Activated CD8-positive, alpha-beta memory T cell treated with anti-CD3 and anti-CD28 coated beads for 1 hour (primary cell): ENCODE results near the gene TAS1R1.

Experiments
- DNase-seq, 2 donors: peaks; one replicate each; pipeline ENCODE4 v3.0.0-alpha.2; 2020; ENCODE audit warnings: low read depth in 1 of 2; ENCODE audit errors: extremely low read depth in 1 of 2

Gene TAS1R1

DNA sequence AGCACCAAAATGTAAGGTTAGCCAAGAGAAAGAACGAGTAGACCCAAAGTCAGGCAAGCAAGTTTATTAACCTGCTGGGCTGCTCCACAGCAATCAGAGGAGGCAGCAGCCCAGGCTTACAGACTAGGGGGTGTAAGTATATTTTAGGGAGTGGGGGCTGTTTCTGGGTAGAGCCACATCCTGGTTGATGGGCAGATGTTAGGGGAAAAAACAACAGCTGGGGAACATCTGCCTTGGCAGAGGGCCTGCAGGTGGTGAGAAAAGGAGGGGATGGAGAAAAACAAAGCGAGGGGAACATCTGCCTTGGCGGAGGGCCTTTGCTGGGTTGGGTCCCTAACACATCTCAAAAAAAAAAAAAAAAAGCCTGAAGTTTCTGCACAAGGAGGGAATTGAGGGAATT lies 15.0 kb downstream of the TAS1R1 start:
- DNase-seq = no peak

DNA sequence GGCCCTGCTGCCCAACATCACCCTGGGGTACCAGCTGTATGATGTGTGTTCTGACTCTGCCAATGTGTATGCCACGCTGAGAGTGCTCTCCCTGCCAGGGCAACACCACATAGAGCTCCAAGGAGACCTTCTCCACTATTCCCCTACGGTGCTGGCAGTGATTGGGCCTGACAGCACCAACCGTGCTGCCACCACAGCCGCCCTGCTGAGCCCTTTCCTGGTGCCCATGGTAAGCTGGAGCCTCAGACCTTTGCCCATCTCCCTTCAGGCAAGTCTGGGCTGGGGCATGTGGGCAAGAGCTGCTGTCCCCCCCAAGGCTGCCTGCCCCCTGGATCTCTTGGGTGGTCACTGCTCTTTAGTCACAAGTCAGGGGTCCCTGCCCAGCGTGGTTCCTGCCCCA lies 15.9 kb downstream of the TAS1R1 start:
- no peak for DNase-seq

- DNase-seq = no peak
Measured at GRCh38 chr1:6572653-6573383, 17.7 kb downstream of the TAS1R1 start.

DNA sequence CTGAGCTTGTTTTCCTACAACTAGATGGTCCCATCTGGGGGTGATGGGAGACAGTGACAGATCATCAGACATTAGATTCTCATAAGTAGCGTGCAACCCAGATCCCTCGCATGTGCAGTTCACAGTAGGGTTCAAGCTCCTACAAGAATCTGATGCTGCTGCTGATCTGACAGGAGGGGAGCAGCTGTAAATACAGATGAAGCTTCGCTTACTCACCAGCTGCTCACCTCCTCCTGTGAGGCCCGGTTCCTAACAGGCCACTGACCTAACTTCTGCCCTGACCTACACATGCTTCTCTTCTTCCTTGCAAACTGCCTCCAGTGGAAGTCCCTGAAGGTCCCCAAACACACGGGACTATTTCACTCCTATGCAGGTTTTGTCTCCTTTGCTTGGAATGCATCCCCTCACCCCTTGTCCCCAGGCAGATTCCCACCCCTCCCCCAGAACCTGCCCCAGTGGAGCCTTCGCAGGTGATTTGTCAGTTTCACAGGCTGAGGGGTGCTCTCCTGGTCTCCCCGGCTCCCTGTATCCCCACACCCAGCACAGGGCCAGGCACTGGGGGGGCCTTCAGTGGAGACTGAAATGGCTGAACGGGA lies 19.0 kb downstream of the TAS1R1 start:
- DNase-seq = no peak

GRCh38 chr1:6574818-6575217 lies 19.7 kb downstream of the TAS1R1 start:
- DNase-seq = no peak

GRCh38 chr1:6577831-6578525 lies 22.9 kb downstream of the TAS1R1 start:
- no peak for DNase-seq

DNA sequence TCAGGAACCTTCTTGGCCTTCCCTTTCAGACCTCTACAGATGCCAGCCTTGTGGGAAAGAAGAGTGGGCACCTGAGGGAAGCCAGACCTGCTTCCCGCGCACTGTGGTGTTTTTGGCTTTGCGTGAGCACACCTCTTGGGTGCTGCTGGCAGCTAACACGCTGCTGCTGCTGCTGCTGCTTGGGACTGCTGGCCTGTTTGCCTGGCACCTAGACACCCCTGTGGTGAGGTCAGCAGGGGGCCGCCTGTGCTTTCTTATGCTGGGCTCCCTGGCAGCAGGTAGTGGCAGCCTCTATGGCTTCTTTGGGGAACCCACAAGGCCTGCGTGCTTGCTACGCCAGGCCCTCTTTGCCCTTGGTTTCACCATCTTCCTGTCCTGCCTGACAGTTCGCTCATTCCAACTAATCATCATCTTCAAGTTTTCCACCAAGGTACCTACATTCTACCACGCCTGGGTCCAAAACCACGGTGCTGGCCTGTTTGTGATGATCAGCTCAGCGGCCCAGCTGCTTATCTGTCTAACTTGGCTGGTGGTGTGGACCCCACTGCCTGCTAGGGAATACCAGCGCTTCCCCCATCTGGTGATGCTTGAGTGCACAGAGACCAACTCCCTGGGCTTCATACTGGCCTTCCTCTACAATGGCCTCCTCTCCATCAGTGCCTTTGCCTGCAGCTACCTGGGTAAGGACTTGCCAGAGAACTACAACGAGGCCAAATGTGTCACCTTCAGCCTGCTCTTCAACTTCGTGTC lies 23.7 kb downstream of the TAS1R1 start:
- DNase-seq = no peak

GRCh38 chr1:6579374-6580118 lies 24.4 kb downstream of the TAS1R1 start, which contains the start of gene ZBTB48:
Gene ZBTB48 (plus strand): TSS chr1:6579994. CDS start chr1:6580610, 616 bp downstream.
- DNase-seq = peak; percentile 90 to 95

- DNase-seq = no peak
Measured at GRCh38 chr1:6580119-6580592, 25.0 kb downstream of the TAS1R1 start.

DNA sequence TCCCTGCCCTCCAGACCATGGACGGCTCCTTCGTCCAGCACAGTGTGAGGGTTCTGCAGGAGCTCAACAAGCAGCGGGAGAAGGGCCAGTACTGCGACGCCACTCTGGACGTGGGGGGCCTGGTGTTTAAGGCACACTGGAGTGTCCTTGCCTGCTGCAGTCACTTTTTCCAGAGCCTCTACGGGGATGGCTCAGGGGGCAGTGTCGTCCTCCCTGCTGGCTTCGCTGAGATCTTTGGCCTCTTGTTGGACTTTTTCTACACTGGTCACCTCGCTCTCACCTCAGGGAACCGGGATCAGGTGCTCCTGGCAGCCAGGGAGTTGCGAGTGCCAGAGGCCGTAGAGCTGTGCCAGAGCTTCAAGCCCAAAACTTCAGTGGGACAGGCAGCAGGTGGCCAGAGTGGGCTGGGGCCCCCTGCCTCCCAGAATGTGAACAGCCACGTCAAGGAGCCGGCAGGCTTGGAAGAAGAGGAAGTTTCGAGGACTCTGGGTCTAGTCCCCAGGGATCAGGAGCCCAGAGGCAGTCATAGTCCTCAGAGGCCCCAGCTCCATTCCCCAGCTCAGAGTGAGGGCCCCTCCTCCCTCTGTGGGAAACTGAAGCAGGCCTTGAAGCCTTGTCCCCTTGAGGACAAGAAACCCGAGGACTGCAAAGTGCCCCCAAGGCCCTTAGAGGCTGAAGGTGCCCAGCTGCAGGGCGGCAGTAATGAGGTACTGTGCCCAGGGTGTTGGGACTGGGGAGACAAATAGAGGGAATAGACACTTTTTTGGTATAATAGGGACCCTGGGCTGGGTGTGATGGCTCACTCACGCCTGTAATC lies 25.7 kb downstream of the TAS1R1 start:
- DNase-seq = no peak

- DNase-seq = no peak
Measured at GRCh38 chr1:6581561-6582305, 26.6 kb downstream of the TAS1R1 start.

- no peak for DNase-seq
Measured at GRCh38 chr1:6582370-6582769, 27.3 kb downstream of the TAS1R1 start.

- DNase-seq = no peak
Measured at GRCh38 chr1:6584126-6585080, 29.3 kb downstream of the TAS1R1 start.

GRCh38 chr1:6585081-6585722 lies 30.1 kb downstream of the TAS1R1 start:
- no peak for DNase-seq

DNA sequence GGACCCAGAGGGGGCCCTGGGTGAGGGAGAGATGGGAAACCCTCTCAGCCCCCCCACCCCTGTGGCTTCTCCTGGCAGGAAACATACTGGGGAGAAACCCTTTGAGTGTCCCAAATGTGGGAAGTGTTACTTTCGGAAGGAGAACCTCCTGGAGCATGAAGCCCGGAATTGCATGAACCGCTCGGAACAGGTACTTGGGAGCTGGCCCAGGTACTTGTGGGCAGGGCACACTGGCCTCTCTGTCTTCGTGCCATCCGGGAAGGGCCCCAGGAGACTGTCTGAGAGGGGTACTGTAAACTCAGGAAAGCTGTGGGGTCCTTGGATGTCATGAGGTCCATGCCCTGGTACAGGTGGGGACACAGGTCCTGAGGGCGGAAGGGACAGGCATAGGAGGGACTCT lies 30.7 kb downstream of the TAS1R1 start:
- DNase-seq = no peak

DNA sequence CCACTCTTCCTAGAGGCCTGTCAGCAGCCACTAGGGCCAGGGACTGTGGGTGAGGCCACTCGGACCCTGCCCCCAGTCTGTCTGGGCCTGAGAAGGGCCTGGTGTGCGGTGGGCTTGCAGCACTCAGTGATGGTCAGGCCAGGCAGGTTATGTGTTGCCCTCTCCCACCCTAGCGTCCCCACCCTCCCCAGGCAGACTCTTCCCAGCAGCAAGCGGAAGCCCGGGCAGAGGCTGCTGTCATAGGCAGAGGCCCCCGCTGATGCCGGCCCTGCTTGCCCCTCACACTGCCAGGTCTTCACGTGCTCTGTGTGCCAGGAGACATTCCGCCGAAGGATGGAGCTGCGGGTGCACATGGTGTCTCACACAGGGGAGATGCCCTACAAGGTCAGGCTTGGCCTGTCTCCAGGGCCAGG lies 31.3 kb downstream of the TAS1R1 start:
- no peak for DNase-seq

- no peak for DNase-seq
Measured at GRCh38 chr1:6587261-6588005, 32.3 kb downstream of the TAS1R1 start.
